ENCODE measurements around the gene PIGC.
A peak's percentile ranks its signal among the peaks of the same experiment; 100 is the strongest.

PIGC gene

DNA sequence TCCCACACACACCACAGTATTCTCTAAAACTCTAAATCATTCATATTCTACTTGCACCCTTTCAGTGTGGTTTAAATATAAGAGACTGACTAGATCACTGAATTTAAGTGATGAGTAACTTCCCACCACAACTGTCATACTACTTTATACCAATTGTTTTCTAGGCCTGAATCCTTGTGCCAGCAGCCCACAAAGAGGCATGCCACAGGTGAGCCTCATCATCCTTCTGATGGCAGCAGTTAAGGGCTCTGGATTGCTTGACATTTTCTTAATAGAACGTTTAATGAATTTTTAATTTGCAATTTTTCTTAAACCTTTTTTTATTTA lies 13.8 kb downstream of the PIGC start:
- no peak overlapping the region for H3K27ac ChIP-seq
- POLR2A ChIA-PET (ENCODE audit: low non-redundant PET), result no interaction called here
- TF ChIP-seq, protein P1, sequence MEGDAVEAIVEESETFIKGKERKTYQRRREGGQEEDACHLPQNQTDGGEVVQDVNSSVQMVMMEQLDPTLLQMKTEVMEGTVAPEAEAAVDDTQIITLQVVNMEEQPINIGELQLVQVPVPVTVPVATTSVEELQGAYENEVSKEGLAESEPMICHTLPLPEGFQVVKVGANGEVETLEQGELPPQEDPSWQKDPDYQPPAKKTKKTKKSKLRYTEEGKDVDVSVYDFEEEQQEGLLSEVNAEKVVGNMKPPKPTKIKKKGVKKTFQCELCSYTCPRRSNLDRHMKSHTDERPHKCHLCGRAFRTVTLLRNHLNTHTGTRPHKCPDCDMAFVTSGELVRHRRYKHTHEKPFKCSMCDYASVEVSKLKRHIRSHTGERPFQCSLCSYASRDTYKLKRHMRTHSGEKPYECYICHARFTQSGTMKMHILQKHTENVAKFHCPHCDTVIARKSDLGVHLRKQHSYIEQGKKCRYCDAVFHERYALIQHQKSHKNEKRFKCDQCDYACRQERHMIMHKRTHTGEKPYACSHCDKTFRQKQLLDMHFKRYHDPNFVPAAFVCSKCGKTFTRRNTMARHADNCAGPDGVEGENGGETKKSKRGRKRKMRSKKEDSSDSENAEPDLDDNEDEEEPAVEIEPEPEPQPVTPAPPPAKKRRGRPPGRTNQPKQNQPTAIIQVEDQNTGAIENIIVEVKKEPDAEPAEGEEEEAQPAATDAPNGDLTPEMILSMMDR (conservative IDR thresholded peaks at IDR 0.05; ENCODE audit: low read depth), result no peak
- DNase-seq (ENCODE audit: low spot score), result no peak
- CTCF ChIA-PET, result interaction anchor here (0.6 to 1.4 kb wide), 6 partner anchors 10 to 527 kb away, joined by 3 to 4 read pairs (median 3); partner anchors contain the start of gene C1orf105

DNA sequence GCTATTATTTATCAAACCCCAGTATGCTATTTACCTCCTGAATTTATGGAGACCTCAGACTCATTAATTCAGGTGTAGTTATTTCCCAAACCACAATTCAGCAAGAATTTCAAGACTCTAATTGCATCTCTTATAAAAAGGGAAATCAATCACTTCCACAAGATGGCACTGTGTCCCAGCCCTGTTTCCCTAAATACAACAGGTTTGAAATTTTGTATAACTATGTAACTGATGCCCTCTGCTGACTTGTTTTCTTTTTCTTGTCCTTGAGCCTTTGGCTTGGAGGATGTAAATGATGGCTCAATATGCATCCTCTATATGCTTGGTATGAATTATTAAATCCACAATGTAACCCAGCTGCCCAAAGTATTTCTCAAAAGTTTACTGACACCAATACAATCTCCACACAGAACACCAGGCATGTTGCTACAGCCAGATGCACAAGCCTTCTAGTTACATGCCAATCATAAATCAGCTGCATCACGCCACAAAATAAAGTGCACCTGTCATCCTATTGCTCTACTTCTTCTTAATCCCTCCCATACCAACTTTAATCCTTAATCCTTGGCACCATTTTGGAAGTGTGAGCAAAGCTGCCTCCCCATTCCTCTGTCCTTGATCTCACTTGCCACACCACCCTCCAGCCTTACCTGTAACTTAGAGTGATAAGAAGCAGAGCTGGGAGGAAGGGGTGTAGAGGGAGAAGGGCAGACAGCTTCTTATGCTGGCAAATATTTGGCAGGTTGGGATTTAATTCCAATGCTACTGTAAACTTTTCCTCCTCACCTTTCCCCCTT lies 14.3 kb downstream of the PIGC start:
- CTCF ChIA-PET, result interaction anchor here (0.6 to 1.4 kb wide), 7 partner anchors 9 to 526 kb away, joined by 3 to 5 read pairs (median 3); partner anchors contain the start of gene C1orf105
- DNase-seq (ENCODE audit: low spot score), result peak; percentile 63
- POLR2A ChIA-PET (ENCODE audit: low non-redundant PET), result no interaction called here
- no peak overlapping the region for H3K27ac ChIP-seq
- TF ChIP-seq, protein P1 (conservative IDR thresholded peaks at IDR 0.05; ENCODE audit: low read depth), result peak; percentile 82

DNA sequence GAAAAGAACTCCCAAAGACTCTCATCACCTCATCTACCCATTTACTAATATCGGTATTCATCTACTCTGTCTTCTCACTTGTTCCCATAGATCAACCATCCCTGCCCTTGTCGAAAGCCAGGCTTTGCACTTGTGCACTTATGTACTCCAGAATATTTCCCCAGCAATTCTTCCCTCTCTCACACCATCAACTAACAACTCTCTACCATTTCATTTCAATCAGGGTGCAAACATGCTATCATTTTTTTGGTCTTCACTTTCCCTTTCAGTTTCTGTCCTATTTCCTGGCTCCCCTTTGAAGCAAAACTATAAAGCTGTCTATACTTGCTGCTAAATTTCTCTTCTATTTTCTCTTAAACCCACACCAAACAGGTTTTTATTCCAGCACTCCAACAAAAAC lies 16.7 kb downstream of the PIGC start:
- TF ChIP-seq, protein P1 (conservative IDR thresholded peaks at IDR 0.05; ENCODE audit: low read depth), result no peak
- no peak overlapping the region for H3K27ac ChIP-seq
- ChIA-PET POLR2A (ENCODE audit: low non-redundant PET) (no interaction called here), CTCF (no interaction called here)
- no peak for DNase-seq (ENCODE audit: low spot score)

- POLR2A ChIA-PET (ENCODE audit: low non-redundant PET), result no interaction called here
- TF ChIP-seq, protein P1 (conservative IDR thresholded peaks at IDR 0.05; ENCODE audit: low read depth), result no peak
- CTCF ChIA-PET, result no interaction called here
- no peak for DNase-seq (ENCODE audit: low spot score)
- H3K27ac ChIP-seq, result no peak overlapping the region
These were observed 18.5 kb downstream of the PIGC start for GRCh38 chr1:172425339-172425738.

GRCh38 chr1:172423336-172423735 lies 20.5 kb downstream of the PIGC start:
- no peak overlapping the region for H3K27ac ChIP-seq
- TF ChIP-seq, protein P1 (conservative IDR thresholded peaks at IDR 0.05; ENCODE audit: low read depth), result no peak
- CTCF ChIA-PET, result interaction anchor here (0.5 kb wide), 1 partner anchor 284 kb away, joined by 3 read pairs; no protein-coding TSS in a partner anchor
- no peak for DNase-seq (ENCODE audit: low spot score)
- POLR2A ChIA-PET (ENCODE audit: low non-redundant PET), result no interaction called here

DNA sequence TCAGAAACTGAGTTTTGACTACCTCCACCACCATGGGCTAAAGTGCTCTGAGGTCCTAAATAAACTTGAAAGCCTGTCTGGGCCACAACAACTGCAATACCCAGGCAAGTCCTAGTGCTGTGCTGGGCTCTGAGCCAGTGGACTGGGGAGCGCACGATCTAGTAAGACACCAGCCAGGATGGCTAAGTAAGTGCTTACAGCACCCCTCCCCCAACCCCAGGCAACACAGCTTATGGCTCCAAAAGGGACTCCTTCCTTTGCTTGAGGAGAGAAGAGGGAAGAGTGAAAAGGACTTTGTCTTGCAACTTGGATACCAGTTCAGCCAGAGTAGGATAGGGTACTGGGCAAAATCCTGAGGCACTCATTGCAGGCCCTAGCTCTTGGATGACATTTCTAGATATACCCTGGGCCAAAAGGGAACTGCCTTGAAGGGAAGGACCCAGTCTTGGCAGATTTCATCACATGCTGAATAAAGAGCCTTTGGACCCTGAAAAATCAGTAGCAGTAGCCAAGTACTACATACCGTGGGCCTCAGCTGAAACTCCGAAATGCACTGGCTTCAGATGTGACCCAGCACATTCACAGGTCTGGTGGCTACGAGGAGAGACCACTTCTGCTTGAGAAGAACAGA lies 21.8 kb downstream of the PIGC start:
- POLR2A ChIA-PET (ENCODE audit: low non-redundant PET), result no interaction called here
- DNase-seq (ENCODE audit: low spot score), result no peak
- TF ChIP-seq, protein P1 (conservative IDR thresholded peaks at IDR 0.05; ENCODE audit: low read depth), result no peak
- CTCF ChIA-PET, result interaction anchor here (0.6 kb wide), 1 partner anchor 298 kb away, joined by 3 read pairs; no protein-coding TSS in a partner anchor
- H3K27ac ChIP-seq, result no peak overlapping the region
